HG03064 (cell line): Measurements from ENCODE around the gene ACKR4.
A peak's percentile ranks its signal among the peaks of the same experiment; 100 is the strongest.
"Not testable (repeated sequence)": the region's sequence is repeated elsewhere in the genome, so short reads cannot be mapped to it uniquely, and the experiment has no call there.

Experiments
- ATAC-seq: cut with Tn5 transposase; IDR thresholded peaks from one replicate; pipeline ENCODE4 v1.9.1; 2021; ENCODE audit warnings: low read depth; ENCODE audit not compliant: unreplicated experiment

ACKR4 gene

DNA sequence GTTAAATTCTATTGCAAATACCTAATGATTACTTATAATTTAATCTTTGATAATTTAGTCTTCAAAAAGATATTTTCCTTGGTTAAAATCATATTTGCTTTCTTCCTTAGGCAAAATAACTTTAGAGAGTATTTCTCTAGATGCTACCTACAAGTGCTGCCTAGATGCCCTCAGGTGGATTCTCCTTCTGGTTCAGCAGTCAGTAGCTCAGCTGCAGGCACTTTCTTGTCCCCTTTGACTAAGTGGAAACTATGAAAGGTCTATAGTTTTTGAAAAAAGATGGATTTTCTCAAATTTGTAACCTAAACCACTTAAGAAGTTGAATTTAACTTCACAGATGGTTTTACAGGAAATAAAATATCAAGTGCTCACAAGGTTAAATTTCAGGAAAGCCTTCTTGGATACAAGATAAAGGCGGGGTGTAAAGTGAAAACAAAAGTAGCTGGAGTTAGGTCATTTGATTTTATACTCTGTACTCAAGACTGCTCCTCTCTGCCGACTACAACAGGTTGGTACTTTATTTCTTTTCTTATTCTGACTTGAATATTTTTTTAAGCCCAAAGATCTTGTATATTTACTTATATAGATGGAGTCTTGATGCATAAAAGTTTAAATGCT lies at the start of gene ACKR4:
TSS of gene ACKR4 (plus strand) at position 455 of the 618 bp plus-strand sequence. CDS start 3,128 bp downstream, outside the sequence.
- no peak for ATAC-seq

DNA sequence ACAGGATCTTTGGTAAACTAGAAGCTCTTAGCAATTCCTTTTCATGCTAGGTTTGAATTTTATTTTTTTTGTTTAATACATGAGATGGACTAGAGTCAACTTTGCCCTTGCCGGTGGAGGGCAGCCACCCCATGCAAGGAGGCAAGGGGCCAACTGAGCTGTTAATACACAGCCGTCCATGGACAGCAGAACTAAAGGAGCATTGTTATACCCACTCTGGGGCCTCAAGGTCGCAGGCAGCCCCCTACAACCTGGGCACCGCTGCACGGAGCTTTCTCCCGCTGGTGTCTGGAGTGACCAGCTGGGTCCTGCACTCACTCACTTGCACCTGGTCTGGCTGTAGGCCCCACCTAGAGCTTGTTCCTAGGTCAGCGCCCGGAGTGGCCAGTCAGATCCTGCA lies 47.9 kb upstream of the ACKR4 start:
- no peak for ATAC-seq

DNA sequence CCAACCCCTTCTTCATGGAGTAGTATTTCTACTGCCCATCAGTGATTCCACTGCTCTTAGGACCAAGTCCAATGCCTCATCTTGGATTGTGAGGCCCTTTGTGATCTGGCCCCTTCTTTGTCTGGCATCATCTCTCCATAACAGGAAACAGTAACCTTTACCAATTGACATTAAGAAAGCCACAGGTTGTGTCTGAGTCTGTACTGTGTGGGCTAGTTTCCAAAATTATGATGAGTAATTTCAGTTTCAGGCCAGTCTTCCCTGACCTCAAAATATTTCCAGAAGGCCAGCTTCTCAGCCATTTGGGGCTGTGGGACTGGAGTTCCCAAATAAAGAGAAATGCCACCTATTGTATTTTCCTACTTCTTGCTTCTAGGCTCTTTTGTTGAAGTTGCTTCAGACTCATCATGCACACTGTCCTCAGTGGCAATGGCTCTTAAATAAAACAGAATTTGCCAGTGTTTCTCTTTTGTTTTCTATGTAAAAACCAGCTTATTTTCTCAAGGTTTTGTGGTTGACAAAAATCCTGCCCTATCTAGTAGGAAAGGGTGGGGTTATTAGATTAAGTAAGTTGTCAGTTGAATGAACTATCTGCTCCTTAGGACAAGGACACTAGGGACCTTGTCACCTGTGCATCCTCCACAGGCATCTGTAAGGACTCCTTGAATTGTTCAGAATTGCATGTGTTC lies 47.0 kb upstream of the ACKR4 start:
- peak; percentile 76 for ATAC-seq

DNA sequence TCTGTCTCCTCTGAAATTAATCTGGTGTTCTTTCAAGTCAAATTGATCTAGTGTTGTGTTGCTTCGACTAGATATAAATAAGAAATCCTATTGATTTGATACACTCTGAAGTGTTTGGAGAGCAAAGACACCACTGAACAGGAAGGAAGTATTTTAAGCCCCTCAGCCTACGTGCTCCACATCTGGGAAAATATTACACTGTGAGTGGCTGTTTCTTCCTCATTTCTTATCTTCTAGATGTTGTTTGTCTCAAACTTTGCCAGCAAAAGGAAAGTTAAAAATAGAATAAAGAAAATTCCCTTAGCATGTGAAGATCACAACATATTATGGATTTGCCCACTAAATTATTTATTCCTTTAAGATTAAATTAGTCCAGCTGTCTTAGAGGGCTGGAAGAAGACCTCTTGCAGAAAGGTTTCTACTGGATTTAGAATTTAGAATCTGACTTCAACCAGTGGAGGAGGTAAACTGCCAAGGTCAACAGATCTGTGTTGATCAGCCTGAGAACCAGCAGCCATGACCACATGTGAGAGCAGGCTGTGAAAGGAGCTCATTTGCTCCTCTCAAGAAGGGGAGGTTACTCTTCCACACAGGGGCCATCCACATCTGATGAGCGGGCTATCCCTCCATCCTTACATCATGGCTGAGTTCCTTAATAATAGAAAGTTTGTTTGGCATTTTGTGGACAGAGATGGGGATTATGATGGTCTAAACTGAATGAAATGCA lies 46.3 kb upstream of the ACKR4 start:
- no peak for ATAC-seq

DNA sequence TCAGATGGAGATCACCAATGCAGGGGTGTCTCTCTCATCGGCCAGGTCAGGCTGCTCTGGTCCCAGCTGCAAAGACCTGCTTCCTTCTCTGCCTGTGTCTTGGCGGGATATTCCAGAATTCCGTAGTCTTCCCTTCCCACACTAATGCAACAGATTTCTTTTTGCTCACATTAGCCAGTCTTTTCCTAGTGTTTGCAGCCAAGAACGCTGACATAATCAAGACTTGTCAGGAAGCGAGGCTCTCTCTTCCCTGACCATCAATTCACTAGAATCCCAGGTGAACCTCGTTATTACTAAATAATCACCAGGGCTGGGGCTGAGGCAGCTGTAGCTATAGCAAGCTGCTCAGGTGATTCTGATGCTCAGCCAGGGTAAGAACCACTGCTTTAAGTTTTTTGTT lies 43.2 kb upstream of the ACKR4 start:
- no peak for ATAC-seq

DNA sequence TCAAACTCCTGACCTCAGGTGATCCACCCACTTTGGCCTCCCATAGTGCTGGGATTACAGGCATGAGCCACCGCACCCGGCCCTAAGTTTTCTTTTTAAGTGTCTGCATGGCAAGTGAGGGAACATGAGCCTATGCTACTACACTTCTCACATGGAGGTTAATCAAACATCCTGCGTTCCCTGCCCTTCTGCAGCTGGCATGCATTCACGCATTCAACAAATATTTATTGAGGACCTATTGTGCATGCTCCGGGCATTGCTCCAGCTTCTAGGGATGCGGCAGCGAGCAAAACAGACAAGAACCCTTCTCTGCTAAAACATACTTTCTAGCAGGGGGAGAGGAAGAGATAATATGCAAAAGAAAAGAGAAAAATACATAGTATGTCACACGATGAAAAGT lies 42.6 kb upstream of the ACKR4 start:
- no peak for ATAC-seq

DNA sequence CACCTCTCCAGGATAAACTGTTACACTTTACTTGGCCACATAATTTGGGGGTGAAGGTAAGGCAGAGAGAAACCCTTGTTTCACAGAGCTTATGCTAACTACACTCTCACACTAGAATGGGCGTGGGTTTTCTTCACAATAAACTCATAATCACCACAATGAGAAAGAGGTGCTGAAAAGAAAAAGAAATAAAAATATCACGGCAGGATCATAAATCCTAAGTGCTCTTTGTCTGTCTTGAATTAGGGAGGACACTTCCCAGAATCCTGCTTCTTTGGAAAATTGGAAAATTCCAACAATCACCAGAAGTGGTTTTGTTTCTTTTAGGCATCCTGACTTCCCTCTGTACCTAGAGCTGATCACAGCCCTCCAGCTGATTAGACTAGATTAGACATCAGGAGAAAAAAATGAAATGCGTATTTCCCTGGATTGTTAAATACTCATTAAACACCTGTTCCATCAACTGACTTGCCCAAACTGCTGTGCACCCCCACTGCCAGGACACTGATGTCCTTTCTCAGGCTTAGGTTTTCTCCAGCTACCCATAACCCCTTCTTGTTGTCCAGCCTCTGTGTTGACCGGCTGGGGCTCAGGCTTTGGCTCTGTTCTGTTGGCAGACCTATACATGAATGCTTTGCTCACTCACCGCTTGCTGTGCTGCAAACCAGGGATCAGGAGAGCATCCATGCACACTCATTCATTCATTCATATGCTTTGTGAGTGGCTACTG lies 41.6 kb upstream of the ACKR4 start:
- no peak for ATAC-seq

DNA sequence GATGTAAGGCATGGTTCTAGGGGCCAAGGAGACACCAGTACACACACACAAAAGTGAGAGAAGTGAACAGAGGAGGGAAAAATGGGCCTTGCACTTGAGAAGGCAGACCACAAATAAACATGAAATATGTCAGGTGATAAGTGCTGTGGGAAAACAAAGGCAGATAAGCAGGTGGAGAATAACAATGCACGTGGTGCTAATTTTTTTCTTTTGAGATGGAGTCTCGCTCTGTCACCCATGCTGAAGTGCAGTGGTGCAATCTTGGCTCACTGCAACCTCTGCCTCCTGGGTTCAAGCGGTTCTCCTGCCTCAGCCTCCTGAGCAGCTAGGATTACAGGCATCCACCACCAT lies 41.1 kb upstream of the ACKR4 start:
- ATAC-seq, result not testable (repeated sequence)

DNA sequence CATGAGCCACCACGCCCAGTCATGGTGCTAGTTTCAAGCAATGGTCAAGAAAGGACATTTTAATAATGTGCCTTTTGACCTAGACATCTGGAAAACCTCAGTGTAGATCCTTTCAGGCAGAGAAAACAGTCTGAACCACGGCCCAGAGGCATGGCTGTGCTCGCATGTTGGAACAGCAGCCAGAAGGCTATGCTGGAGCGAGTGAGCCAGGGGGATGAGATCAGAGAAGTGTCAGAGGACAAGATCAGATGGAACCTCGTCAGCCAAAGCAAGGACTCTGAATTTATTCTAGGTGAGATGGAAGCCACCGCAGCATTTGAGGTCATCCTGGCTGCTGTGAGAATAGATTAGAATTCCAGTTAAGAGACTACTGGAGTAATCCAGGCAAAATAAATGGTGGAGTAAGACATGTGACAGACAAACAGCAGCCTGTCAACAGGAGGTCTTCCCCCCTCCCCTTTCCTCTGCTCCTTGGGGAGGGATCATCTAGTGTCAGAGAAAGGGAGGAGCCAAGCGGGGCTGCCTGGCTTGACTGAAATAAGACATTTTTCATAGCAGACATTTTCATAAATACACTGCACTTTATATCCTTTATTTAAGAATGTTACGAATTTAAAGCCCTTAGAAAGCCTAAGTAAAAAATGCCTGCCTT lies 40.4 kb upstream of the ACKR4 start:
- ATAC-seq, result no peak

DNA sequence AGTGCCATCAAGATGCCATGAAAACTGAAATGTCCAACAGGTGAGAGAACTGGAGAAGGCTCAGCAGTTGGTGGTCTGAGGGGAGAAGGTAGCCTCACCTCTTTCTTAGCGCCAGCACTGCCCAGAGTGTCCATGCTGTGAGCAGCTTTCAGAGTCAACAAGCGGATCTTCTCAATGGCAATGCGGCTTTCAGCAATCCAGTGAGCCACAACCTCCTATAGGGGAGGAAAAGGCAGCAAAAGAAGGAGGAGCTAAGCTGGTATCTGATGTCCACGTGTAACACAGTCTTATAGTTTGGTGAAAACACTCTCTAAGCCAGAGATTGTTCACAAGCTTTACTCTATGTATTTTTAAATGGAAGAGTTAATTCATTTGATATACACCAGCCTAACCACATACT lies 36.1 kb upstream of the ACKR4 start:
- no peak for ATAC-seq

DNA sequence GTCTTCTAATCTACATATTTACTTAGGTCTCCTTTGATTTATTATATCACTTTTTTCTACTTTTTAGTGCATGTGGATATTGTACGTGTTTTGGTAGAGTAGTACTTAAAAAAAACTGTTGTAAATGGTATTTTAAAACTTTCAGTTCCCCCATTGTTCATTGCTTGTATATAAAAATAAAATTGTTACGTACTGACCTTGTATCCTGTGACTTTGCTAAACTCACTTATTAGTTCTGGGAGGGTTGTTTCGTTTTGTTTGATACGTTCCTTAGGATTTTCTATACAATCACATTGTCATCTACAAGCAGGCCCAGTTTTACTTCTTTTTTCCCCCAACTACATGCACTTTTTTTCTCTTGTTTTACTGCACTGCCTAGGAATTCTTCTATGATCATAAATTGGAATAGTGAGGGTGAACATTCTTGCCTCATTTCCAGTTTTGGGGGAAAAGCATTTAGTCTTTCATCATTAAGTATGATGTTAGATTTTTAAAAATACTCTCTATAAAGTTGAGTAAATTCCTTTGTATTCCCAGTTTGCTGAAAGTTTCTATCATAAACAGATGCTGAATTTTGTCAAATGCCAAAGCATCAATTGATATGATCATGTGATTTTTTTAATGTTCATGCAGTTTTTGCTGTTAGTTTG lies 33.5 kb upstream of the ACKR4 start:
- ATAC-seq, result no peak

DNA sequence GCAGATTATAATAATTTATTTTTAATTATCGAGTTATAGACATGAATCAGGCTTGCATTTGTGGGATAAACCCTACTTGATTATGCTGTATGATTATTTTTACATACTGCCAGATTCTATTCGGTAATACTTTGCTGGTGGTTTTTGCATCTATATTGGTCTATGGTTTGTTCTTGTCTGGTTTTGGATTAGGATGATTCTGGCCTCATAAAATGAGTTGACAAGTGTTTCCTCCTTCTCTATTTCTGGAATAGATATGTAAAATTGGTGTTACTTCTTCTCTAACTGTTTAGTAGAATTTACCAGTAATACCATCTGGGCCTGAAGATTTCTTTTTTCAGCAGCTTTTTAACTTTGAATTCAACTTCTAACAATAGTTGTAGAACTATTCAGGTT lies 33.0 kb upstream of the ACKR4 start:
- ATAC-seq, result no peak

DNA sequence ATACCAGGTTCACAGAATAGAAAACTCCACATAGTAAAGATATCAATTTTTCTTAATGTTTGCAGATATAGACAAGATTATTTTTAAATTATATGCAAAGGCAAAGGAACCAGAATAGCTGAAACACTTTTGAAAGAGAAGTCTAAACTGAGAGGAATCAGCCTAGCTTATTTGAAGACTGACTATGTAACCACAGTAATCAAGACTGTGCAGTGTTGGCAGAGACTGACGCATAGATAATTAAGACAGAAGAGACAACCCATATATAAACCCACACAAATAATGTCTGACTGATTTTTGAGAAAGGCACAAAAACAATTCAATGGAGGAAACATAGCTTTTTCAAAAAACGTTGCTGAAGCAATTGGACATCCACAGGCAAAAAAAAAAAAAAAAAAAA lies 28.6 kb upstream of the ACKR4 start:
- ATAC-seq, result no peak

DNA sequence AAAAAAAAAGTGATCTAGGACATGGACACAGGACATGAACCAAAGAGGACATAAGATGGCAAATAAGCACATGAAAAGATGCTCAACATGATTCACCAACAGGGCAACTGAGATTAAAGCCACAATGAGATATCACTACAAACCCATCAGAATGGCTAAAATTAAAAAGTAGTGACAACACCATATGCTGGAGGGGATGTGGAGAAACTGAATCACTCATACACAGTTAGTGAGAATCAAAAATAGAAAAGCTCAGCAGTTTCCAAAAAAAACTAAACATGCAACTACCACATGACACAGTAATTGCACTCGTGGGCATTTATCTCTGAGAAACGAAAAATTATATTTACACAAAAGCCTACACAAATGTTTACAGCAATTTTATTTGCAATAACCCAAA lies 27.9 kb upstream of the ACKR4 start:
- no peak for ATAC-seq

DNA sequence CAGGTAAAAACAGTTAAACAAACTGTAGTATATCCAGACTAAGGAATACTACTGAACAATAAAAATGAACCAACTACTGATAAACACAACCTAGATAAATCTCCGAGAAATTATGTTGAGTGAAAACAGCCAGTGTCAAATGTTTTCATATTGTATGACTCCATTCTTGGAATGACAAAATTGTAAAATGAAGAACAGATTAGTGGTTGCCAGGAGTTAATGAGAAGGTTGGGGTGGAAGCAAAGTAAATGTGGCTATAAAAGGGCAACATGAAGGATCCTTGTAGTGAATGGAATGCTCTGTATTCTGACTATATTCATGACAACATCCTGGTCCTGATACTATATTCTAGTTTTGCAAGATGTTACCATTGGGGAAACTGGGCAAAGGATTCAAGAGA lies 27.5 kb upstream of the ACKR4 start:
- ATAC-seq, result no peak

DNA sequence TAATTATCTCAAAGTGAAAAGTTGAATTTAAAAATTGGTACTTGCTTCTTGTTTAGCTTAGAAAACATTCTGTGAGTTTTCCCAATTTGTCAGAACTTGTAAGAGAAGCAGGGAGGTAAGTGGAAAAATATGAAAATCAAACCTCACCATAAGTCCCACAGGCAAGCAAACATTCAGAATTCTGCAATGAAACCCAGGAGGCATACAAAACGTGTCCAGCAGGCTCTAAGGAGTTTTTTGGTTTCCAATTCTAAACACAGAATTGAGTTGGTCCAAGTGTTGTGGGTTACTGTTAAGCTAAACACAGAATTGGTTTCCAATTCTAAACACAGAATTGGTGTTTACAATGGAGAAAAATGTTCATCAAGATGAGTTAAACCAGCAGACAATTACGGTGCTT lies 27.1 kb upstream of the ACKR4 start:
- no peak for ATAC-seq

DNA sequence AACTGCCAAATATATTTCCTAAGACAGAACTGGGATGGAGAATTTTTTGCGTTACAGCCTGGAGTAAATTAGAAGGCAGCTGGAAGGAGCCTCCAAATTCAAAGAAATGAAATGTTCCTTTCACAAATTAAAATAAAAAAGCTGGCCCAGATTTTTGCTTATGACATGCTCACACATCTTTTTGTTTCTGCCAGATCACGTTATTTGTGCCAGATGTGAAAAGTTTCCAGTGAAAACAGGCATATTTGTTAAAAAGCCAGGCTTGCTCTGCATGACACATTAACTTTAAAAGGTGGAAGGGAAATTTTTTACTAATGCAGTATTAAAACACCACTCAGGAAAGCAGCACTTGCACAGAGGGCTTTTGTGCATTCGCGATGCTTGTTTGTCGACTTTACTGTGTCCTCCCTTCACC lies 23.3 kb upstream of the ACKR4 start:
- ATAC-seq, result no peak

DNA sequence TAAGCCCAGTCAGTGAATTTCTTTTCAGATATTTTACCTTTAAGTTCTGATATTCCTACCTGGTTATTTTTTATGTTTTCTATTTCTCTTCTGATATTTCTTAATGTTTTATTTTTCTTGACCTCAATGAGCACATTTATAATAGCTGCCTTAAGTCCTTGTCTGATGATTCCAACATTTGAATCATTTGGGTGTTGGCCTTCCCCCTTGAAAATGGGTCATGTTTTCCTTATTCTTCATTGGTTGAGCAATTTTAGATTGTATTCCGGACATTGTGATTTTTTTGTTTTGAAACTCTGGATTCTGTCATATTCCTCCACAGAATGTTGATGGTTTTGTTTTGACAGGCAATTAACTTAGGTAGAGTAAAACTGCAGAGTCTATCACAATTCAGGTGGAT lies 9.7 kb upstream of the ACKR4 start:
- ATAC-seq, result no peak

DNA sequence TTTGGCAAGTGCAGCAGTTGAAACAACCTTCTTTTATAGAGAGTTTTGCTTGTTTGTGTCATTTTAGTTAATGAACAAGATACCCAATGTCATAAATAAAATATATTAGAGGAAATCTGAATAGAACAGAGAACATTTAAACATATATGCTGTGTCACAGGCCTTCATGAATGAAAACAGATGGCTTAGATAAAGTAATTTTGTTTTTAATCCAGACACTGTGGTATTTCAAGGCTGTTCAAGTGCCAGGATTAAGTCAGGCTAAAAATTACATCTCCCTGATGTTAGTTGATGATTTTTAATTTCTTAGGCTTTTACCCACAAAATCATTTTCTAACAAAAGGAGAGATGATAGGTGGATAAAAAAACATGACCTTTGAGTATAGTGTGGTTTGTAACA lies 4.9 kb upstream of the ACKR4 start:
- ATAC-seq, result no peak

DNA sequence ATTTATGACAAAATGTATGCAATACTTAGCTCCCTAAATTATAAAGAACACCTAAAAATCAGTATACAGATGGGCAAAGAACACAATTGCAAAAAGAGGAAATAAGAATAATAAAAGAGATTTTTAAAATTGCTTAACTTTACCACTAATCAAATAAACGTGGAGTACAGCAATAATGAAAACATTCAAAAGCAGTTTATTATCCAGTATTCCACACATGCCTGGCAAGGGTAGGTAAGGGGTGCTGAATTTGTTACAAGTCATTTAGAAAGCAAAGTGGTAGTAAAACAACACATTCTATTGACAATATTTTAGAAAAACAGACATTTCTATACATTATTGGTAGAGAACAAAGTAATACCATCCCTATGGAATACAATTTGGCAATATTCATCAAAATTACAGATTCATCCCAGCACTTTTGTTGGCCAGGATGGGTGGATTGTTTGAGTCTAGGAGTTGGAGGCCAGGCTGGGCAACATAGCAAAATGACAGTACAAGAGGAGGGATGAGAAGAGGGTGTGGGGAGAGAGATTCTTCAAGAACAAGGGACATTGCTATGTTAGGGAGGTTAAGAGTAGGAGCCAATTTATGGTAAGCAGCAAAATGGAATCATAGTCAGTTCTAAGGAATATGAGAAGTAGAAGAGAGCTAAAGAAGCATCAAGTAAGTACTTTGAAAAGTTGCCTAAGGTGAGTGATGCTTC lies 3.7 kb upstream of the ACKR4 start:
- ATAC-seq, result no peak
